Large intestine (tissue), 3 donors: Measurements from ENCODE around the gene ZFP57. TPM values are rescaled to one million over a fixed set of nuclear protein-coding genes. Genes with fewer than 3 reads are reported as not detected.

Experiments used
- DNase-seq, 2 donors: peaks; one replicate each; pipeline versions ENCODE4 v3.0.0 to v3.0.0-alpha.2; 2013
- H3K27ac ChIP-seq: one replicate; pipeline ENCODE4 v1.5.1; 2013; ENCODE audit warnings: low read length
- H3K27me3 ChIP-seq: 2 replicates; pipeline ENCODE4 v1.6.1; 2013; ENCODE audit warnings: low read length; ENCODE audit not compliant: control insufficient read depth, insufficient read depth
- H3K36me3 ChIP-seq: 2 replicates; pipeline ENCODE4 v1.6.1; 2013; ENCODE audit warnings: low read length; ENCODE audit not compliant: control insufficient read depth, insufficient read depth
- H3K4me1 ChIP-seq: one replicate; pipeline ENCODE4 v1.6.1; 2013; ENCODE audit warnings: low read length; ENCODE audit not compliant: control insufficient read depth, insufficient read depth
- H3K4me3 ChIP-seq: one replicate; pipeline ENCODE4 v1.5.1; 2013; ENCODE audit warnings: low read length
- H3K9me3 ChIP-seq: one replicate; pipeline ENCODE4 v1.6.1; 2013; ENCODE audit warnings: mild to moderate bottlenecking, low read depth, low read length, moderate library complexity; ENCODE audit not compliant: control insufficient read depth
- WGBS: methylation state at CpG from one replicate; pipeline ENCODE4 v1.1.5; 2013; ENCODE audit warnings: low lambda C conversion rate; ENCODE audit not compliant: insufficient coverage; 5-methylcytosine and 5-hydroxymethylcytosine counted together
- polyA plus RNA-seq: library from polyadenylated mRNA; unstranded; fragments of 120-200 nt; gene quantifications from one replicate; pipeline ENCODE4 v1.2.1, GENCODE V29; 2013

ZFP57 gene
- polyA plus RNA-seq, 1 donor, result not detected

DNA sequence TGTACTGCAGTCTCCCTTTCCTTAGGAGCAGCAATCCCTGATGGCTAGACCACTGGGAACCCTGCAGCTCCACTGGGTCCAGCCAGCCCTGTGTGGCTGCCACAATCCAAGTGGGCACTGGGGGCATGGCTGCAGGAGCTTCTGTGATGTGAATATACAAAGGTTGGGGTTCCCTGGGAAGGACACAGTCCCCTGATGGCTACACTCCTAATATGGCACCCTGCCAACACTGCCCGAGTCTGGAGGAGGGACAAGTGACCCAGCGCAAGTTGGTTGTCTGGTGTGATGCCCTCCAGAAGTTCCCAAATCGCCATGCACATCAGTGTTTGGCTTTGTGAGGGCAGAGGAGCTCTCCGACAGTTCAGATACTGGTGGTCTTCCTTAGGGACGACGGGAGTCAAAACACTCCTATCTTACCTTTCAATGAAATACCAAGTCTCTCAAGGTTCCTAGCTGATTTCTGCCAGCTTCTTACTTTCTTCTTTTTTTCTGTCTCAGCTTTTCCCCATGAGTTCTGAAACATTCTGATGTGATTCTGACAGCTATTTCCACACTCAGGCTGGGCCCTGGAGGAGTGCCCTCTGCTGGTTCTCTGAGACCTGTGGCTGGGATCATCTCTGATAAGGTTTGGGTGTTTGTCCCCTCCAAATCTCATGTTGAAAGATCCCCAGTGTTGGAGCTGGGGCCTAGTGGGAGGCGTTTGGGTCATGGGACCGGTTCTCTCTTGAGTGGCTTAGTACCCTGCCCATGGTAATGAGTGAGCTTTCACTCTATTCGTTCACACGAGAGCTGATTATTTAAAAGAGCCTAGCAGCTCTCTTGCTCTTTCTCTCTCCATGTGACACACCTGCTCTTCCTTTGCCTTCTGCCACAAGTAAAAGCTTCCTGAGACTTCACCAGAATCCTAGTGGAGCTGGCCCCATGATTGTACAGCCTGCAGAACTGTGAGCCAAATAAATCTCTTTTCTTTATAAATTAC, 15.5 kb upstream of the ZFP57 start:
- DNase-seq, result no peak
- 40% methylated on average over 2 of the region's 10 CpGs for whole genome bisulfite sequencing
- Histone ChIP-seq H3K36me3 (no peaks in the 10 kb centered on the region), H3K9me3 (no peaks in the 10 kb centered on the region), H3K4me1 (no peaks in the 10 kb centered on the region), H3K27ac (no peak overlapping the region), H3K4me3 (no peak overlapping the region), H3K27me3 (no peaks in the 10 kb centered on the region)

DNA sequence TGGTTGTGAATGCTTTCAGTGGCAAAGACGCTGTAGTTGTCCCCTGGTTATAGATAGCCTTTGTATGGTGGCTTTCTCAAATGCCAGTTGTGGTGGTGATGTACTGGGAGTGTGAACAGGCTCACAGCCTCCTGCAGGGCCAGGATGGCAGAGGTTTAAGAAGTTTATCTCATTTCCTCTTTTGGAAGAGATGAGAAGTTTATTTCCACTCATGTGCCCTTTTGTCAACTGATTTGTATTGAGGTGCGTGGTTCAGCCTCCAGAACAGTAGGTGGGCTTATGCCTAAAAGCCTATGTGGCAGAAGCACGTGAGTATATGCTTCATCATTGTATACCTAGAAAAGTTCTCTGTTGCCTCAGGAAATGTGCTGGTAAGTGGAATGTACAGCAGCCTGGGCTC, 13.7 kb upstream of the ZFP57 start:
- no peaks in the 10 kb centered on the region for H3K4me1 ChIP-seq
- H3K27me3 ChIP-seq, result no peaks in the 10 kb centered on the region
- no peak overlapping the region for H3K27ac ChIP-seq
- DNase-seq, result no peak
- no peaks in the 10 kb centered on the region for H3K36me3 ChIP-seq
- no peaks in the 10 kb centered on the region for H3K9me3 ChIP-seq
- WGBS, result no CpG with 5 or more reads among the region's 3 CpGs
- no peak overlapping the region for H3K4me3 ChIP-seq

GRCh38 chr6:29685718-29686326, 4.9 kb upstream of the ZFP57 start:
- no peak for DNase-seq
- no peaks in the 10 kb centered on the region for H3K4me1 ChIP-seq
- no peaks in the 10 kb centered on the region for H3K9me3 ChIP-seq
- no peaks in the 10 kb centered on the region for H3K36me3 ChIP-seq
- H3K27ac ChIP-seq, result no peak overlapping the region
- peaks cover 10% of the 10 kb centered on the region for H3K27me3 ChIP-seq
- 20% methylated on average over 1 of the region's 15 CpGs for whole genome bisulfite sequencing
- H3K4me3 ChIP-seq, result no peak overlapping the region

- Histone ChIP-seq H3K27me3 (peaks cover 19% of the 10 kb centered on the region), H3K27ac (no peak overlapping the region), H3K36me3 (no peaks in the 10 kb centered on the region), H3K4me3 (no peak overlapping the region), H3K9me3 (no peaks in the 10 kb centered on the region), H3K4me1 (no peaks in the 10 kb centered on the region)
- DNase-seq, result no peak
- no CpG with 5 or more reads among the region's 8 CpGs for WGBS
These were observed 859 bp upstream of the ZFP57 start for GRCh38 chr6:29681811-29682210.

DNA sequence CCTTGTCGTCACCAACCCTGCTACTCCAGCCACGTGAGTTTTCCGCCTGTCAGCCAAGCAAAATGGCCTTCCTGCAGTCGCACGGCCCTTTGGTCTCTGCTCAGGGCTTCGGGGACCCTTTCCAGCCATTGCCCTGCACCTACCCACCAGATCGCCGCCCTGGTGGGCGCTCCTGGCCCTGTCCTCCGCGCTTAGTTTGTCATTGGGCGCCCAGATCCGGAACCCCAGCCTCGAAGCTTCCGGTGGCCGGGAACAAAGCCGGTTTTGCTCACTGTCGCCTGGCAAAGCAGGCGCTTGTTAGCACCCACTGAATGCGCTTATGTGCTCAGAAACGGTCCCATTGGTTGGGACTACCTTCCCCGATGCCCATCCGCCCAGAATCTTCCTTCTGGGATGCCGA, 536 bp downstream of the ZFP57 start:
- no peak overlapping the region for H3K27ac ChIP-seq
- no peak for DNase-seq
- no peak overlapping the region for H3K4me3 ChIP-seq
- no peaks in the 10 kb centered on the region for H3K36me3 ChIP-seq
- WGBS, result 82% methylated on average over 2 of the region's 24 CpGs
- H3K27me3 ChIP-seq, result peaks cover 16% of the 10 kb centered on the region
- H3K4me1 ChIP-seq, result no peaks in the 10 kb centered on the region
- H3K9me3 ChIP-seq, result no peaks in the 10 kb centered on the region

GRCh38 chr6:29679962-29680361, 990 bp downstream of the ZFP57 start:
- Histone ChIP-seq H3K27me3 (peaks cover 16% of the 10 kb centered on the region), H3K27ac (no peak overlapping the region), H3K4me3 (no peak overlapping the region), H3K4me1 (no peaks in the 10 kb centered on the region), H3K9me3 (no peaks in the 10 kb centered on the region), H3K36me3 (no peaks in the 10 kb centered on the region)
- WGBS, result 100% methylated on average over 2 of the region's 13 CpGs
- DNase-seq, result no peak

DNA sequence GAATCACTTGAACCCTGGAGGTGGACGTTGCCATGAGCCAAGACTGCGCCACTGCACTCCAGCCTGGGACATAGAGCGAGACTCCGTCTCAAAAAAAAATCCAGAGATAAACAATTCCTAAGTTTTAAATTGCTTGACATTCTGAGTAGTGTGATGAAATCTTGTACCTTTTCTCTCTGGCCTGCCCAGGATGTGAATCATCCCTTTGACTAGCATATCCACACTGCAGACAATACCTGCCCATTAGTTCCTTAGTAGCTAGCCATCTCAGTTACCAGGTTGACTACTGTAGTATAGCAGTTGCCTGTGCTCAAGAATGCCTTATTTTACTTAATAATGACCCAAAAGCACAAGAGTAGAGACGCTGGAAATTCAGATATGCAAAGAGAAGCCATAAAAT, 2.8 kb downstream of the ZFP57 start:
- H3K36me3 ChIP-seq, result no peaks in the 10 kb centered on the region
- no peak overlapping the region for H3K27ac ChIP-seq
- no peaks in the 10 kb centered on the region for H3K4me1 ChIP-seq
- no peak for DNase-seq
- WGBS, result 100% methylated on average over 1 of the region's 5 CpGs
- no peaks in the 10 kb centered on the region for H3K9me3 ChIP-seq
- H3K27me3 ChIP-seq, result peaks cover 14% of the 10 kb centered on the region
- H3K4me3 ChIP-seq, result no peak overlapping the region

GRCh38 chr6:29676981-29677601, 3.9 kb downstream of the ZFP57 start:
- no CpG with 5 or more reads among the region's 2 CpGs for WGBS

DNA sequence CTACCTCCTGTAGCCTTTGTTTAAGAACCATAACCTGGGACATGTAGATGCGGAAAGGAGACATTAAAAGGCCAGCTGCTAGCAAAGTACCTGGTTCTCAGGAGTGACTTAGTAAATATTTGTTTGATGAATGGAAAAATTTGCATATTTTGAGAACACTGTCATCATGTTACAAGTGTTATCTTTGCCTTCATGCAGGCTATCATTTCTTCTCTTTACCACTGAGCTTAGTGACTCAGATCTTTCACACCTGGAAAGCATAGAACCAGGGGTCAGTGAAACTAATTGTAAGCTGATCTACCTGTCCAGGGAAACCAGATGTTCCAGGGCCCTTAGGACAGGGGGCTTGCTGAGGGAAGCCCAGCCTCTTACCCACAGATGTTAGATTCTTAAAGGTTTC, 5.4 kb downstream of the ZFP57 start:
- no CpG with 5 or more reads among the region's 1 CpG for WGBS
- no peak for DNase-seq

More at GRCh38 chr6:29676981-29677601, 3.9 kb downstream of the ZFP57 start:
- Histone ChIP-seq H3K9me3 (no peaks in the 10 kb centered on the region), H3K36me3 (no peaks in the 10 kb centered on the region), H3K27me3 (peaks cover 14% of the 10 kb centered on the region), H3K4me3 (no peak overlapping the region), H3K27ac (no peak overlapping the region), H3K4me1 (no peaks in the 10 kb centered on the region)
- no peak for DNase-seq

GRCh38 chr6:29674008-29674407, 6.9 kb downstream of the ZFP57 start:
- Histone ChIP-seq H3K36me3 (no peaks in the 10 kb centered on the region), H3K9me3 (no peaks in the 10 kb centered on the region), H3K27me3 (peaks cover 5% of the 10 kb centered on the region), H3K4me3 (no peak overlapping the region), H3K27ac (no peak overlapping the region), H3K4me1 (no peaks in the 10 kb centered on the region)
- 100% methylated on average over 4 of the region's 5 CpGs for WGBS
- DNase-seq, result no peak

More for the DNA sequence above, 5.4 kb downstream of the ZFP57 start:
- no peaks in the 10 kb centered on the region for H3K4me1 ChIP-seq
- H3K36me3 ChIP-seq, result no peaks in the 10 kb centered on the region
- no peaks in the 10 kb centered on the region for H3K9me3 ChIP-seq
- no peak overlapping the region for H3K27ac ChIP-seq
- peaks cover 12% of the 10 kb centered on the region for H3K27me3 ChIP-seq
- H3K4me3 ChIP-seq, result no peak overlapping the region
